Type B pancreatic cell (in vitro differentiated cells): ENCODE data around the gene JAKMIP2. TPM values are rescaled to one million over a fixed set of nuclear protein-coding genes. Genes with fewer than 3 reads are reported as not detected.
A peak's percentile ranks its signal among the peaks of the same experiment; 100 is the strongest.

Source experiments
- DNase-seq: peaks from one replicate; pipeline ENCODE4 v3.0.0; 2021; ENCODE audit warnings: mixed read lengths; ENCODE audit not compliant: unreplicated experiment; ENCODE audit errors: extremely low spot score
- H3K27ac Mint-ChIP-seq: 2 replicates; pipeline ENCODE4 v1.8.0; 2021; ENCODE audit warnings: mild to moderate bottlenecking, mixed read lengths
- H3K27me3 Mint-ChIP-seq: 2 replicates; pipeline ENCODE4 v1.8.0; 2021; ENCODE audit warnings: mixed read lengths
- H3K36me3 Mint-ChIP-seq: 2 replicates; pipeline ENCODE4 v1.8.0; 2021; ENCODE audit warnings: mixed read lengths
- H3K4me1 Mint-ChIP-seq: one replicate; pipeline ENCODE4 v1.8.0; 2021; ENCODE audit warnings: mixed read lengths; ENCODE audit not compliant: unreplicated experiment
- H3K4me3 Mint-ChIP-seq: 2 replicates; pipeline ENCODE4 v1.8.0; 2021; ENCODE audit warnings: mild to moderate bottlenecking, mixed read lengths
- H3K9me3 Mint-ChIP-seq: 2 replicates; pipeline ENCODE4 v1.8.0; 2021; ENCODE audit warnings: mixed read lengths
- CTCF ChIP-seq: fragments of 200-600 bp; sonication (generic); conservative IDR thresholded peaks from 2 replicates; pipeline ENCODE4 v1.5.0; 2021; ENCODE audit warnings: antibody characterized with exemption, mild to moderate bottlenecking
- total RNA-seq: library from RNA; stranded (reverse); gene quantifications from 2 replicates; pipeline ENCODE4 v1.2.1, GENCODE V29; 2021; ENCODE audit warnings: low replicate concordance

The JAKMIP2 gene
- total RNA-seq, 1 donor from 2014 or later = 13.8 TPM

- TF ChIP-seq CTCF = no peak
- Mint-ChIP-seq H3K9me3 (peaks cover 5% of the 10 kb centered on the region), H3K4me1 (peaks cover 5% of the 10 kb centered on the region), H3K27me3 (peaks cover 3% of the 10 kb centered on the region), H3K36me3 (no peaks in the 10 kb centered on the region), H3K4me3 (no peak overlapping the region), H3K27ac (no peak overlapping the region)
- DNase-seq = no peak
Measured at GRCh38 chr5:147567917-147568598, 214.5 kb downstream of the JAKMIP2 start.

- H3K4me3 Mint-ChIP-seq = no peak overlapping the region
- no peak for TF ChIP-seq CTCF
- peaks cover 8% of the 10 kb centered on the region for H3K4me1 Mint-ChIP-seq
- DNase-seq = no peak
- H3K36me3 Mint-ChIP-seq = no peaks in the 10 kb centered on the region
- peaks cover 5% of the 10 kb centered on the region for H3K9me3 Mint-ChIP-seq
- H3K27me3 Mint-ChIP-seq = peaks cover 5% of the 10 kb centered on the region
- H3K27ac Mint-ChIP-seq = no peak overlapping the region
Measured at GRCh38 chr5:147565524-147565923, 217.0 kb downstream of the JAKMIP2 start.

- Mint-ChIP-seq H3K9me3 (peaks cover 5% of the 10 kb centered on the region), H3K36me3 (no peaks in the 10 kb centered on the region), H3K27ac (no peak overlapping the region), H3K27me3 (peaks cover 4% of the 10 kb centered on the region), H3K4me1 (peaks cover 8% of the 10 kb centered on the region), H3K4me3 (no peak overlapping the region)
- no peak for DNase-seq
- TF ChIP-seq CTCF = no peak
Measured at GRCh38 chr5:147564124-147564486, 218.4 kb downstream of the JAKMIP2 start.

- DNase-seq = no peak
- H3K9me3 Mint-ChIP-seq = peaks cover 5% of the 10 kb centered on the region
- no peak overlapping the region for H3K4me3 Mint-ChIP-seq
- H3K27ac Mint-ChIP-seq = no peak overlapping the region
- H3K27me3 Mint-ChIP-seq = peaks cover 9% of the 10 kb centered on the region
- no peak for TF ChIP-seq CTCF
- H3K4me1 Mint-ChIP-seq = peaks cover 8% of the 10 kb centered on the region
- H3K36me3 Mint-ChIP-seq = no peaks in the 10 kb centered on the region
Measured at GRCh38 chr5:147563466-147564123, 218.9 kb downstream of the JAKMIP2 start.

GRCh38 chr5:147561435-147561834, 221.1 kb downstream of the JAKMIP2 start:
- Mint-ChIP-seq H3K4me3 (no peak overlapping the region), H3K4me1 (peaks cover 8% of the 10 kb centered on the region), H3K36me3 (no peaks in the 10 kb centered on the region), H3K27me3 (peaks cover 9% of the 10 kb centered on the region), H3K27ac (peak overlapping the region; percentile 57), H3K9me3 (peaks cover 5% of the 10 kb centered on the region)
- no peak for TF ChIP-seq CTCF
- no peak for DNase-seq
